ENCODE data around the gene GPR65.

- TF ChIP-seq, protein P1, sequence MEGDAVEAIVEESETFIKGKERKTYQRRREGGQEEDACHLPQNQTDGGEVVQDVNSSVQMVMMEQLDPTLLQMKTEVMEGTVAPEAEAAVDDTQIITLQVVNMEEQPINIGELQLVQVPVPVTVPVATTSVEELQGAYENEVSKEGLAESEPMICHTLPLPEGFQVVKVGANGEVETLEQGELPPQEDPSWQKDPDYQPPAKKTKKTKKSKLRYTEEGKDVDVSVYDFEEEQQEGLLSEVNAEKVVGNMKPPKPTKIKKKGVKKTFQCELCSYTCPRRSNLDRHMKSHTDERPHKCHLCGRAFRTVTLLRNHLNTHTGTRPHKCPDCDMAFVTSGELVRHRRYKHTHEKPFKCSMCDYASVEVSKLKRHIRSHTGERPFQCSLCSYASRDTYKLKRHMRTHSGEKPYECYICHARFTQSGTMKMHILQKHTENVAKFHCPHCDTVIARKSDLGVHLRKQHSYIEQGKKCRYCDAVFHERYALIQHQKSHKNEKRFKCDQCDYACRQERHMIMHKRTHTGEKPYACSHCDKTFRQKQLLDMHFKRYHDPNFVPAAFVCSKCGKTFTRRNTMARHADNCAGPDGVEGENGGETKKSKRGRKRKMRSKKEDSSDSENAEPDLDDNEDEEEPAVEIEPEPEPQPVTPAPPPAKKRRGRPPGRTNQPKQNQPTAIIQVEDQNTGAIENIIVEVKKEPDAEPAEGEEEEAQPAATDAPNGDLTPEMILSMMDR (IDR thresholded peaks at IDR 0.05) = no peak
- no peak for TF ChIP-seq POLR2A (IDR thresholded peaks at IDR 0.05)
These were observed 10.0 kb upstream of the GPR65 start for GRCh38 chr14:87994974-87995373.
